Thoracic aorta (tissue), 2 donors: Measurements from ENCODE around the gene RPS29. TPM values are rescaled to one million over a fixed set of nuclear protein-coding genes. Genes with fewer than 3 reads are reported as not detected.
A peak's percentile ranks its signal among the peaks of the same experiment; 100 is the strongest.

Source experiments
- ATAC-seq: fragments of 150-250 bp; one replicate; pipeline ENCODE4 v1.8.0; 2017; ENCODE audit warnings: low read depth; ENCODE audit not compliant: insufficient number of reproducible peaks, low FRiP score
- DNase-seq: peaks from one replicate; pipeline ENCODE4 v3.0.0-alpha.2; 2020; ENCODE audit warnings: low spot score
- H3K27ac ChIP-seq, 2 donors: fragments of 200-600 bp; sonication (generic); 1 replicate in 1 of 2; 2 replicates in 1 of 2; pipeline ENCODE4 v1.5.1; 2016; ENCODE audit warnings: mild to moderate bottlenecking in 2 of 2, moderate library complexity in 2 of 2
- H3K27me3 ChIP-seq: fragments of 200-600 bp; sonication (generic); replicated peaks from 2 replicates; pipeline ENCODE4 v1.6.0; 2016; ENCODE audit warnings: mild to moderate bottlenecking; ENCODE audit not compliant: insufficient read depth
- H3K36me3 ChIP-seq: fragments of 200-600 bp; sonication (generic); one replicate; pipeline ENCODE4 v1.5.1; 2016
- H3K4me1 ChIP-seq, 2 donors: fragments of 200-600 bp; sonication (generic); 1 replicate in 1 of 2; 2 replicates in 1 of 2; pipeline versions ENCODE4 v1.5.1 to v1.6.0; 2016; ENCODE audit warnings: low read depth in 2 of 2, mild to moderate bottlenecking in 1 of 2; ENCODE audit not compliant: control insufficient read depth in 1 of 2
- H3K4me3 ChIP-seq: fragments of 200-600 bp; sonication (generic); 2 replicates; pipeline ENCODE4 v1.5.1; 2016; ENCODE audit warnings: mild to moderate bottlenecking
- H3K9me3 ChIP-seq: fragments of 200-600 bp; sonication (generic); 2 replicates; pipeline ENCODE4 v1.5.1; 2016
- CTCF ChIP-seq: fragments of 200-600 bp; sonication (generic); IDR thresholded peaks from one replicate; pipeline ENCODE4 v1.5.1; 2019; ENCODE audit warnings: antibody characterized with exemption
- total RNA-seq, 2 donors: library from RNA; depleted of rRNA; stranded (reverse); fragments of >200 nt; gene quantifications; one replicate each; pipeline versions ENCODE4 v1.1.0 to v1.2.3, GENCODE V29; 2016

RPS29 gene
- total RNA-seq, 2 donors from 2014 or later: 2,433 to 4,116 TPM

- no peak for ATAC-seq
- no peaks in the 10 kb centered on the region for H3K9me3 ChIP-seq
- H3K36me3 ChIP-seq: no peaks in the 10 kb centered on the region
- DNase-seq: no peak
- H3K27me3 ChIP-seq: no peaks in the 10 kb centered on the region
- no peak for TF ChIP-seq CTCF
- no peak overlapping the region for H3K4me3 ChIP-seq
- H3K27ac ChIP-seq: no peak overlapping the region
- H3K4me1 ChIP-seq: no peaks in the 10 kb centered on the region
Observed at GRCh38 chr14:49553106-49553505, 33.1 kb downstream of the RPS29 start.

DNA sequence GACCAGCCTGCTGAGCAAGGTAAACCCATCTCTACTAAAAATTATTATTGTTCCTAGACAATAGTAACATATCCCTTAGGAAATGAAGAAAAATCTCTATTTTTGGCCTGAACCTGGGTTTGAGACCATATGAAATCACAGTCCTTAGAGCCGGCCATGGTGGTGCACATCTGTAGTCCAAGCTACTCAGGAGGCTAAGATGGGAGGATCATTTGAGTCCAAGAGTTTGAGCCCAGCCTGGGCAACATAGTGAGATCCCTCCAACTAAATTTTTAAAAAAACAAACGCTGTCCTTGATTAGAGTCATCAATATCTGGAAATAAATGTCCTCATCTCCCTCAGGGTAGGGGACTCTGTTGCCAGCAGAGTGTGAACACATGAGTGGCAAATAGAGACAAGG is 34.6 kb downstream of the RPS29 start:
- no peak for TF ChIP-seq CTCF
- no peaks in the 10 kb centered on the region for H3K9me3 ChIP-seq
- H3K27ac ChIP-seq: no peak overlapping the region
- ATAC-seq (no peak), DNase-seq (no peak)
- H3K4me3 ChIP-seq: no peak overlapping the region
- no peaks in the 10 kb centered on the region for H3K36me3 ChIP-seq
- no peaks in the 10 kb centered on the region for H3K27me3 ChIP-seq
- no peaks in the 10 kb centered on the region for H3K4me1 ChIP-seq

DNA sequence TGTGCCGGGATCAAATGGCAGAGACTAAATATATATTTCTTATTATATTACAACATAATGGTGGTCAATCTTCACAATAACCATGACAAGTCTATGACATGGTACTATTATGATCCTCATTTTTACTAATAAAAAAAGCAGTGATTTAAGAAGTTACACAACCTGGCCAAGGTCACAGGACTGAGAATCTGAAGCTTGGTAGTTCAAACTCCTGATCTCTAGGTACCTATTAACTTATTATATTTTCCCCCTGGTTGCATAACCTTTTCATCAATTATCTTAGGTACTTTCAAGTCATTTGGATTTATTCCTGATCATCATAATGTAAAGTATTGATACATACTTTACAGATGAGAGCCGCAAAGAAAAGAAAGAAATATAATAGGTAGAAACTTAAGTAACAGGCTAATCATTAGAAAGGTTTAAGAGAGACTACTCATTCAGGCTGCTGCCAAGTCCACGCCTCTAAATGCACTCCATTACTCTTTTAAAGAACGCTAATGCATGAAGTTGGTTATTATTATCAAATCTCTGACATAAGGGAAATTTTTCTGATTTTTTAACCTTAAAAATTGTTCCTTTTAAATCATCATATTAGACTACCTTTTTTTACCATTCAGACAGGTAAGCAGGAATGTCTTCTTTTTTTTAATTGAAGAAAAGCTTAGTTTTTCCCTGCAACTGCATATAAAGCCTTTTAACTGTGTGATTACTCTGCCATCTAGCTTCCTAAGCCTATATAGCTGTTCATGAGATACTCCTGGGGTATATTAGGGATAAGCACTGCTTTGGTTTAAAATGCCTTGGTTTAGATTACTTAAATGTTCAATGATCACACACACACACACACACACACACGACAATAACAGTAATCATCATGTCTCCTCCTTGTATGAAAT is 35.6 kb downstream of the RPS29 start:
- TF ChIP-seq CTCF: no peak
- H3K27me3 ChIP-seq: no peaks in the 10 kb centered on the region
- H3K4me1 ChIP-seq: no peaks in the 10 kb centered on the region
- no peak overlapping the region for H3K27ac ChIP-seq
- H3K9me3 ChIP-seq: no peaks in the 10 kb centered on the region
- DNase-seq (no peak), ATAC-seq (no peak)
- no peaks in the 10 kb centered on the region for H3K36me3 ChIP-seq
- H3K4me3 ChIP-seq: no peak overlapping the region

GRCh38 chr14:49549881-49550280 is 36.3 kb downstream of the RPS29 start:
- no peak for DNase-seq
- TF ChIP-seq CTCF: no peak
- ATAC-seq: peak; percentile 33
- H3K27me3 ChIP-seq: no peaks in the 10 kb centered on the region
- H3K4me3 ChIP-seq: no peak overlapping the region
- H3K27ac ChIP-seq: no peak overlapping the region
- H3K4me1 ChIP-seq: no peaks in the 10 kb centered on the region
- no peaks in the 10 kb centered on the region for H3K36me3 ChIP-seq
- H3K9me3 ChIP-seq: no peaks in the 10 kb centered on the region

DNA sequence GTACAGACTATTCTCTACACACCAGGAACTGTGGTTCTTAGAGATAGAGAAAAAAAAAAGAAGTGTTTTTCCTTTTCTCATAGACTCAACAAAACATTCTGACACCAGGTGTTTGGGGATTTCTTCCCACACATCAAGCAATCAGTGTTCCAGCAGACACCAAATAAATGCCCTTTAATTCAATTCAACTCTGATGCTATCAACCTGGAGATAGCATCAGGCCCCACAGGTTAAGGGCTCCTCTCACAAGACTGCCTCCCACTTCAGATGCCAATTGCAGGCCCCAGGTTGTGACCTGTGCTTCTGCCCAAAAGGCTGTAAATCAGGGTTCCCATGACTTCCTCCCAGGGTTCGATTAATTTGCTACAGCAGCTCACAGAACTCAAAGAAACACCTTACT is 36.7 kb downstream of the RPS29 start:
- H3K27me3 ChIP-seq: no peaks in the 10 kb centered on the region
- TF ChIP-seq CTCF: no peak
- no peak overlapping the region for H3K4me3 ChIP-seq

More for the DNA sequence above, 36.7 kb downstream of the RPS29 start:
- no peak for DNase-seq
- no peak for ATAC-seq
- H3K9me3 ChIP-seq: no peaks in the 10 kb centered on the region
- no peaks in the 10 kb centered on the region for H3K4me1 ChIP-seq
- H3K27ac ChIP-seq: no peak overlapping the region
- H3K36me3 ChIP-seq: no peaks in the 10 kb centered on the region
